ENCODE measurements around the gene TMOD1.
"Not testable (repeated sequence)": the region's sequence is repeated elsewhere in the genome, so short reads cannot be mapped to it uniquely, and the experiment has no call there.

- not testable (repeated sequence) for TF ChIP-seq CTCF, POLR2A, POLR2AphosphoS5 (IDR thresholded peaks at IDR 0.05)
Measured at GRCh38 chr9:97456841-97457240, 44.6 kb upstream of the TMOD1 start.

Data from breast epithelium (tissue), 3 donors.